GM08714 (cell line): ENCODE measurements around the gene EXOC4.

Experiments
- H3K4me3 ChIP-seq: fragments of 200-500 bp; sonication (Bioruptor generic); 2 replicates; pipeline ENCODE4 v1.5.1; 2014; ENCODE audit warnings: mild to moderate bottlenecking, low read length, inconsistent platforms
- ZNF274 ChIP-seq: IDR thresholded peaks from 2 replicates; pipeline ENCODE4 v1.6.1; 2012; ENCODE audit warnings: mild to moderate bottlenecking, low read depth, low read length

Gene EXOC4

GRCh38 chr7:133795068-133795665 is 542.3 kb downstream of the EXOC4 start:
- TF ChIP-seq ZNF274 = no peak
- no peak overlapping the region for H3K4me3 ChIP-seq

DNA sequence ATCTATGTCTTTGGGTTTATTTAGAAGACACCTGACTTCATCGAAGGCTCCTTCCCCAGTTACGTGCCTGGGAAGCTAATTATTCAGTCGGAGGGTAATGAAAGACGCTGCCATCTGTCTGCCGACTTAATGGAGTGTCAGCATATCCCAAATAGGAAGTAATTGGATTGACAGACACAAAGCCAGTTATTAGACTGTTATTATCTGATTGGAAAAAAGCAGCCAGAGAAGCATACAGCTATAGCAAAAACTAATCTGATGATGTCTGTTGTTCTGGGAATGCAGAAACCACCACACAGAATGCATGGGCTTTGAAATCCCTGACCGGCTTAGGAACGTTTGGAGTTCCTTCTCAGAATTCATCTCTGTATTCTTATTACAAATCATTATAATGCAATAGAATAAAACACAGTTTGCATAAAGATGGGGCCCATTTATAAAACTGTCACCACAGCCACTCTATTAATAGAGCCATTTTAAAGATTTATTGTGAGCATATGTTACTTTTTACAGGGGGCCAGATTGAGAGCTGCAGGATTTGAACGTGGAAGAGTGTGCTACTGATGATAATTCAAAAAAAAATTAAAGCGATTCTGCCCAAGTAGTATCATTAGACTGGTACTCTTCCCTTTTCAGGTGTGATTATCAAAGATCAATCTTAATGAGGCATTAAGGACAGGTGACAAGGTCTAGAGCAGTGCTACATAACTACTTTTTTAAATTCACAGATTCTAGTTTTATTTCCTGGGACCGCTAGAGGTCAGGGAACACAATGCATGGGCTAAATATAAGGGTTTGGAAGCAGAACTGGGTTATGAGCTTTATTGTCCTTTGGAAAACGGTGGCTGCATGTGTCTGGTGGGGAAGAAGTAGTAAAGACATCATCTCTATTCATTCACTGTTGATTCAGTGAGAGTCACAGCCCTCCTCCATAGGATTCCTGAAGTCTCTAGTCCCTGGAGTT is 544.2 kb downstream of the EXOC4 start:
- no peak for TF ChIP-seq ZNF274
- no peak overlapping the region for H3K4me3 ChIP-seq

- H3K4me3 ChIP-seq = no peak overlapping the region
- TF ChIP-seq ZNF274 = no peak
These were observed 545.1 kb downstream of the EXOC4 start for GRCh38 chr7:133797818-133798520.

- H3K4me3 ChIP-seq = no peak overlapping the region
- no peak for TF ChIP-seq ZNF274
These were observed 548.5 kb downstream of the EXOC4 start for GRCh38 chr7:133801341-133801740.

GRCh38 chr7:133804127-133804526 is 551.2 kb downstream of the EXOC4 start:
- TF ChIP-seq ZNF274 = no peak
- no peak overlapping the region for H3K4me3 ChIP-seq

GRCh38 chr7:133805426-133805825 is 552.5 kb downstream of the EXOC4 start:
- no peak for TF ChIP-seq ZNF274
- H3K4me3 ChIP-seq = no peak overlapping the region

GRCh38 chr7:133807624-133808492 is 555.0 kb downstream of the EXOC4 start:
- no peak overlapping the region for H3K4me3 ChIP-seq
- TF ChIP-seq ZNF274 = no peak

DNA sequence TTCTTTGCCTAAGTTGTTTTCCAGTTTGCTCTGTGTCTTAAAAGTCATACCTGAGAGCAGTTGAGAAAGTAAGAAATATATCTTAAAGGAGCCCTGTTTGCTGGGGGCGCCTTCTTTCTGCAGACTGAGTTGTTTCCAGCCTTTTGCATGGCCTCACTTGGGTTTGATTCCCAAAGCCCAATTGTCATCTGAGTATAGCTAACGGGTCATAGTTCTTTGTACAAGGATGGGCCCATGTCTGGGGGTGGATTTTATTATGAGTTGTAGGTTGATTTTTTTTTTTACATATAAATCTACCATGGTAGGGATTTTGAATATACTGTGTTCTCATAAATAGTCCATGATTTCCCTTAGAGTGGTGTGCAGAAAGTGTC is 555.6 kb downstream of the EXOC4 start:
- no peak overlapping the region for H3K4me3 ChIP-seq
- no peak for TF ChIP-seq ZNF274

DNA sequence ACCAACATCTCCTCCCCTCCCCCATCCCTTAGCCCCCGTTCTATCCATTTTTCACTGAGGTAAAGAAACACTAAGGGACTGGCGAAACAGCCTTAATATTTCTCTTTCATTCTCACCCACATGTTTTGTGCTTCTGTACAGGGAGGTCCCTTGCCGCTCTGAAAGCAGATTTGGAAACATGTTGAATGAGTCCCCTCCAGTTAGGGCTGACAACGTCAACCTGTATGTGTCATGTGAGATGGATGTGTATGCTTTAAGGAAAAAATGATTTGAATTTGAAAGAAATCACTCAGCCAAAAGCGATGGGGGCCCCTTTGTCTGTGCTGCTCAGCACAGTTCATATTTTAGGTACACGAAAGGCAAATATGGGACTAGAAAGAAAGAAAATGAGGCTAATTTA is 560.0 kb downstream of the EXOC4 start:
- no peak for TF ChIP-seq ZNF274
- H3K4me3 ChIP-seq = no peak overlapping the region

DNA sequence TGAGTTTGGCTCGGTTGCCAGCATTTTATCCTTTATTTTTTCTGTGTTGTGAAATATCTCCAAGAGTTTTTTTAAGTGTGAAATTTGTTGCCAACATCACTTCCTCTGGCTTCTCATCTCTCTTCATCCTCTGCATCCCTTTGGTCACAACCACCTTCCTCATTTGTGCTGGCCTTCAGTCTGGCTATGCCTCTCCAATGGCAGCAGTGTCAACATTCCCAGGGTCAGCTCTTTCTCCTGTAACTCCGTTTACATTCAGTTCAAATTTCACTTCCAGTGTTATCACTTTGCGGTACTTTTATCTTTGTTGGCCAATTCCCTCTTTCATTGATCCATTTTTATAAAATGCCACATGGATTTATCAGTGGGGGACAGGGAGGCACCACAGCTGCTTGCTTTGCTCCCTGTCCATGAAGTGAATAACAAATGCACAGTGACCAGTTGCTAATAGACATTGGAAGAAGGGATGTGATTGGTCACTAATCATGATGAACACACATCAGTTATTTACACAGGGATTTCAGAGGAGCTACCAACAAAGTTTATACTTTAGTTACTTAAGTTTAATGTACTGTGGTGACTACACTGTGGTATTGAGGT is 562.8 kb downstream of the EXOC4 start:
- no peak for TF ChIP-seq ZNF274
- no peak overlapping the region for H3K4me3 ChIP-seq

GRCh38 chr7:133819695-133820094 is 566.8 kb downstream of the EXOC4 start:
- TF ChIP-seq ZNF274 = no peak
- H3K4me3 ChIP-seq = no peak overlapping the region

GRCh38 chr7:133820584-133820983 is 567.7 kb downstream of the EXOC4 start:
- H3K4me3 ChIP-seq = no peak overlapping the region
- no peak for TF ChIP-seq ZNF274

- no peak for TF ChIP-seq ZNF274
- no peak overlapping the region for H3K4me3 ChIP-seq
These were observed 568.3 kb downstream of the EXOC4 start for GRCh38 chr7:133821171-133821570.
